Purkinje cell (primary cell): ENCODE data around the gene ALDH5A1. TPM values are rescaled to one million over a fixed set of nuclear protein-coding genes. Genes with fewer than 3 reads are reported as not detected.

Experiments
- polyA plus RNA-seq: library from polyadenylated mRNA; unstranded; fragments of >200 nt; fragmentation: Nextera tagmentation; gene quantifications from 2 replicates; pipeline ENCODE4 v1.2.1, GENCODE V29; 2014

ALDH5A1 gene
- polyA plus RNA-seq: 25.9 and 39.7 TPM in 2 replicates

DNA sequence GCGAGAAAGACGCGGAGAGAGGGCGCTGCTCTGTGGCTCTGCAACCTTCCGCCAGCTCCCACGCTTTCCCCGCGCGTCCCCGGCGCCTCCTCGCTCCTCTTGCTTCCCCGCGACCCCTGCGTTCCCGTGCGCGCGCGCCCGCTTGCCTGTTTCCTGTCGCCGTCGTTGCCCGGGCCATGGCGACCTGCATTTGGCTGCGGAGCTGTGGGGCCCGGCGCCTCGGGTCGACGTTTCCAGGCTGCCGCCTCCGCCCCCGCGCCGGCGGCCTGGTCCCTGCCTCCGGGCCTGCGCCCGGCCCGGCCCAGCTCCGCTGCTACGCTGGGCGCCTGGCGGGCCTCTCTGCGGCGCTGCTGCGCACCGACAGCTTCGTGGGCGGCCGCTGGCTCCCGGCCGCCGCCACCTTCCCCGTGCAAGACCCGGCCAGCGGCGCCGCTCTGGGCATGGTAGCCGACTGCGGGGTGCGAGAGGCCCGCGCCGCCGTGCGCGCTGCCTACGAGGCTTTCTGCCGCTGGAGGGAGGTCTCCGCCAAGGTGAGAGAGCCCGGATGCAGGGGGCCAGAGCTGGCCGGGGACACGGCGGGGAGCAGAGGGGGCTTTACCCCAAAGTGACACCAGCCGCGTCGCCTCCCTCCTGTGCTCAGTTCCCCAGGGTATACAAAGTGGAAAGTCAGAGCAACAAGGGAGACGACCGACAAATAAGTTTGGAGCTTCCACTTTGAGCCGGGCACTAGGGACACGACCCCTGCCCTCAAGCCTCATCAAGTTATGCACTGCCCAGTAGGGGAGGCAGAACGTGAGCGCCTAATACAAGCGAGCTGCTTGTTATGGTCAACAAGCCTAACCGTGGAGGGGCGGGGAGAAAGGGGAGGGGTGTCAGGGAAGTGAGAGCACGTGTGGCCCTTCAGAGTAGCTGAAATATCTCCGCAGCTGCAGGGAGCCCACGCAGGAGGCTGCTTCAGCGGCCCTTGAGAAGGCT, at the start of gene ALDH5A1:
Gene ALDH5A1, plus strand, starts transcription at position 149 of the 975 bp plus-strand sequence. Its CDS starts 28 bp downstream, at position 177.

DNA sequence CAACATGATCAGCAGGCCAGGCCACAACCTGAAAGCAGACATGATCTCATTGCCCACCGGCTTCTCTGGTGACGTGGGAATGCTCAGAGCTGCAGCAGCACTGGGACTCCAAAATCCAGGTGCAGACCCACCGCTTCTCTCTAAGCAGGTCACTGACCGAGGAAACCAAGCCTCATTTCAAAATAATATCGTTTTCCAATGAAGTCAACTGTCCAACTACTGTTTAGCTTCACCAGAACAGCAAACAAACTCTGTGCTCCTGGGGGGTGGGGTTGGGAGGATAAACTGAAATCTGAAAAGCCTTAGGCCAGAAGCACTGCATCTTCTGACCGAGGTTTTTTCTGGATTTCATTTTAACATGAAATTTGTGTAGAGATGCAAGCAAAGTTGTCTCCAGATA, 5.3 kb upstream of the ALDH5A1 start, which contains the start of gene GPLD1:
Gene GPLD1, minus strand, starts transcription at position 109 of the 400 bp plus-strand sequence. Its CDS starts 67 bp downstream, at position 42.

Other genes with a start within 250 kb of the ALDH5A1 start
- 0.40 and 0.43 TPM in 2 replicates for gene DCDC2, start 136.9 kb upstream of the ALDH5A1 start, polyA plus RNA-seq
- 35.9 and 42.1 TPM in 2 replicates for gene MRS2, start 92.0 kb upstream of the ALDH5A1 start, polyA plus RNA-seq
- 5.4 and 6.0 TPM in 2 replicates for gene GPLD1, start 5.4 kb upstream of the ALDH5A1 start, polyA plus RNA-seq
- 5.2 and 8.7 TPM in 2 replicates for gene KIAA0319, start 151.2 kb downstream of the ALDH5A1 start, polyA plus RNA-seq
- gene TDP2, start 171.9 kb downstream of the ALDH5A1 start, polyA plus RNA-seq: 36.3 and 44.0 TPM in 2 replicates
- 107 and 117 TPM in 2 replicates for gene ACOT13, start 172.1 kb downstream of the ALDH5A1 start, polyA plus RNA-seq
- 56.7 and 74.4 TPM in 2 replicates for gene C6orf62, start 224.2 kb downstream of the ALDH5A1 start, polyA plus RNA-seq